Stimulated activated CD8-positive, alpha-beta memory T cell treated with anti-CD3 and anti-CD28 coated beads, Interleukin-7, amount 100 ng/mL, for 4 hours (primary cell): Measurements from ENCODE around the gene HIGD1C.
"Not testable (repeated sequence)": the region's sequence is repeated elsewhere in the genome, so short reads cannot be mapped to it uniquely, and the experiment has no call there.

Source experiments
- DNase-seq, 2 donors: peaks; one replicate each; pipeline ENCODE4 v3.0.0-alpha.2; 2020; ENCODE audit warnings: low read depth in 2 of 2

HIGD1C gene

DNA sequence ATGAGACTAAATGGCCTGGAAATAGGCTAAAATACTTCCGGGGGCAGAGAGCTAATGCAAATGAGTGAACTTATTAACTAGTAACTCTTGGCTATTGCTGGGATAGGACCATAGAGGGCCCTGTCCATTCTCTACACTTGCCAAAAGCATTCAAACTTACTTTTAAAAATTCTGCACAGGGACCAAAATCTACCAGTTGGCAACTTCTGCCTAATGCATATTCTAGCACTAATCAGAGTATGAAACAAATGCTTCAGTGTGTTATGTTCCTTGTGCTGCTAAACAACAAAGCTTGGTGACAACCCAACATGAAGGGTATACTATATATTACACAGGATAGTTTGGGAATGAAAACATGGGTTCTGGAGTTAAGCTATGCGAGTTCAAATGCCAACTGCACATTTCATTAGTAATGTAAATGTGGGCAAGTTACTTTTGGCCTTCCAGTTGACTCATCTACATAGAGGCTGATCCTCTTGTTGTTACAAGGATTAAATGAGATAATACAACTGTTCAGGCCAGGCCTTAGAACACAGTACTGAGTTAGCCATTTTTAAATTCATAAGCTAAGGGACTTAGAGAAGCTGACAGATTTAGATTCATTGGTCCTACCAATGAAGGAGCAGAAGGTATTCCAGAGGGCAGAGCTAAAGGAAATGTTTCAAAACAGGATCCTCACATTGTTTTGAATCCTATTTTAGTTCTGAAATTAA lies 32.4 kb downstream of the HIGD1C start:
- no peak for DNase-seq

DNA sequence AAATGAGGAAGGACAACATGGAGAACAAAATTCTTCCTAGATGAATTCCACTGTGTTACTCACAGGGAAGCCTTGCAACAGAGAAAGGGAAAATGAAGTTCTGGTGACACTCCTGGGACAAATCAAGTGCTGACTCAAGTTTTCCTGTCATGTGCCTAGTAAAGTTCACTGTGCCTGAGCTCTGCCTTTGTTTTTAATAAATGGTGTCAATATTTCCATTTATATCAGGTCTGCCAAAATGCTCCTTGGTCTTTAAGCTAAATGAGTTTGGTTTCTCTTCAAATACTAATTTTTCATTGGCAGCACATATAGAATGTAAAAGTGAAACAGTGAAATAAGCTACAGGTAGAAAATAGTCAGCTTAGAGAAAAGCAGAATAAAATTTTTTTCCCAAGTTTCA lies 33.0 kb downstream of the HIGD1C start:
- DNase-seq, result no peak

DNA sequence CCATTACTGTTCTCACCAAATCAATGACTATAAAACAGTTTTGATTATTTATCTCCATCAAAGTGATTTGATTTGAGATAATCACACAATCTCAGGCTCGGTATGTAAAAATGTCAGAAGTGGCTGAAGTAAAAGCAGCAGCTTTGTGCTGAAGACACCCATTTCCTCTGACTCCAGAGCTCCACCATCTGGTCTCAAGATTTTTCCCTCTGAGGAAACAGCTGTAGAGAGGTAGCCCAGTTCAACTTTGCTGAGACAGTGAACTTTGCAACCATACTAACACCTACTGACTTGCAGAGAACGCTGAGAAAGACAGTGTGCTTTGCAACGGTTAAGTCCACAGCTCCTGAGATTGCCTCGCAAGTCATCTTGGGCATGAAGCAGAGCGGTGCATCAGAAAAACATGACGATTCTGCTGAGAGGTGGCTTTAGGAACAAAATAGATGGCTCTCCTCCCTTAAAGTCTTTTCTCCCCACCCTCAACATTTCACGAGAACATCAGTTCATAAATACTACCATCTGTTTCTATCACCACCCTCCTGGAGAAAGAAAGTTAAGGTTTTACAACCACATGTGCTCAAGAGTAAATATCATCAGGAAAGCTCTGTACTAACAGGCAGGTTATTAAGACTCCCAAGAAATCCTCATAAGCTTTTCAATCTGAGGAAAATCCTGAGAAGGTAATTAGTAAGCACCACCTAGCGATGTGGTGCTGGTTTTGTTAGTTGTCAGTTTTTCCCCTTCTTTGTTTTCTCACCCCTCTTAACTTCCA lies 34.8 kb downstream of the HIGD1C start:
- DNase-seq, result no peak

DNA sequence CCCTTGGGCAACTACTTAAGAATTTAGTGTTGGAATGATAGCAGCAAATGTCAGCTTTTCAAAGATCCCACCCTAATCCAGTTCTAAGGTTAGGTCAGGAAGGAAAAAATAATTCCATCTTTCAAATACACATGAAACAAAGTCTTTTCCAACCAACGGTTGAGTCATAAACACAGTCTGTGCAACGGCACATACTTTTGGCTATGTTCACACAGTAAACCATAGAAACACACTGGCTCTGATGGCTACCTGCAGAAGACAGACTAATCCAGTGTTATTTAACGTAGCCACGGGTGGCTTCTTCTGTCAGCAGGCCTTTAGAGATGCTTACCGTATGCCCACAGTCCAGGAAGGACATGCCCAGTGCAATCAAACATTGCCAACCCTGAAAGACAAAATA lies 35.7 kb downstream of the HIGD1C start:
- no peak for DNase-seq

DNA sequence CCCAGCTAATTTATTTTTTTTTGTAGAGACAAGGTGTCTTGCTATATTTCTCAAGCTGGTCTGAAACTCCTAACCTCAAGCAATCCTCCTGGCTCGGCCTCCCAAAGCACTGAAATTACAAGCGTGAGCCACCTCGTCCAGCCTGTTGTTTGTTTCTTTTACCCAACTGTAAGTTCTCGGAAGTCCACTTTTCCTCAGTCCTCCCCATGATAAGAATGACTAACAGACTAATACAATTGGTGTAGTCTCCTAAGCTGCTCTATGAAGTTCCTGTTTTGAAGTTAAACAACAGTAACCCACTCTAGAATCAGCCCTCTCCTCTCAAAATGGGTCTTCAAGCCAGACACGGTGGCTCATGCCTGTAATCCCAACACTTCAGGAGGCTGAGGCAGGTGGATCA lies 36.5 kb downstream of the HIGD1C start:
- DNase-seq, result no peak

DNA sequence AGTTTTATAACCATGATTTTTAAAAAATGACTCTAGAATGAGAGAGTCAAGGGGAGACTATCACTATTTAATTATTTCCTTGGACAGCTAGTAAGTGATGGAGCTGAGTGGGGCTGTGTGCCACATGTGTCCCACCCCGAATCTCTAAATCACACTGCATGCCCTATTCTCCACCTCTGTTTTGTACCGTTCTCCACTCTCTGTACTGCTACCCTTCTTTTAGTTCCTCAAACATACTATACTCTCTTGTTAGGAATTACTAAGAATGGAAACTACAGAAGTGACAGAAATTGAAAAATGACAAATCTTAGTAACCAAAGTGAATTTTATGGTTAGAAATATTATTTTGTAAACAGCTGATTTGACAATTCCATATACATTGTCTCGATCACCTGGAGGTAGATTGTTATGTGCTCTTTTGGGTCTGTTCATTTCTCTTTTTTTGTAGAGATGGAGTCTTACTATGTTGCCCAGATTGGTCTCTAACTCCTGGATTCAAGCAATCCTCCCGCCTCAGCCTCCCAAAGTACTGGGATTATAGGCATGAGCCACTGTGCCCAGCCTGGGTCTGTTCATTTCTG lies 37.9 kb downstream of the HIGD1C start:
- DNase-seq, result no peak

- no peak for DNase-seq
These were observed 38.4 kb downstream of the HIGD1C start for GRCh38 chr12:50990791-50991190.

DNA sequence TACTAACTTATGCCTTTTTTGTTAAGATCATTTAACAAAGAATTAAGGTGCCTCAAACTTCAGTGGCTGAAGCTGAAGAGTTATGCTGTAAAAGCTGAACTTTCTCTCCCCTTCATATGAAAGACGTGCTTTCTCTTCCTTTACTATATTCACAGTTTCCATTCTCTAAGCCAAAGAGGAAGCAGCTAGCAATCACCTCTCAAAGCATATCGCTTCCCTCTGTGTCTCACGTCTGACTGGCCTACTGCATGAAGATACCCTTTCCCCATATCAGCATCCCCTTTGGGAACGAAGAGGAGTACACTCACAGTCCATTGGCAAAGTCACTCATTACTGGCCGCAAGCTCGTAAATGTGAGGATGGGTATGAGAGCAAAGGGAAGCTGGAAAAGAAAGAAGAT lies 38.9 kb downstream of the HIGD1C start:
- no peak for DNase-seq

DNA sequence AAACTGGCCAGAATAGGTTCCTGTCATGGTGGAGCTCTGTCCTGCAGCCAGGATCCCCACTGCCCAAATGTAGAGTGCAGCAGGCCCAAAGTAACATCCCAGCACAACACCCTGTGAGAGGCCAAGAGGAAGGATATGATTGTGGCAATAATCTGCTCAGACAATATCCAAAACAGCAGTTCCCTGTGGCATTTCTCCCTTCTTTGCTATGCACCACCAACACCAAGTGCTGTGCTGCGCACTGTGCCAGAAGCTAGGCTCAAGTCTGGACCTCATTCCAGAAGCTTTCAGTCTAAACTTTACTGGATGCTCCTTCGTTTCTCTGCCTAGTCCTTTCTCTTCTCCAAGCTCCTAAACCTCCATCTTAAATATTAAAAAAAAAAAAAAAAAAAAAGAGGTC lies 40.5 kb downstream of the HIGD1C start:
- DNase-seq, result no peak

DNA sequence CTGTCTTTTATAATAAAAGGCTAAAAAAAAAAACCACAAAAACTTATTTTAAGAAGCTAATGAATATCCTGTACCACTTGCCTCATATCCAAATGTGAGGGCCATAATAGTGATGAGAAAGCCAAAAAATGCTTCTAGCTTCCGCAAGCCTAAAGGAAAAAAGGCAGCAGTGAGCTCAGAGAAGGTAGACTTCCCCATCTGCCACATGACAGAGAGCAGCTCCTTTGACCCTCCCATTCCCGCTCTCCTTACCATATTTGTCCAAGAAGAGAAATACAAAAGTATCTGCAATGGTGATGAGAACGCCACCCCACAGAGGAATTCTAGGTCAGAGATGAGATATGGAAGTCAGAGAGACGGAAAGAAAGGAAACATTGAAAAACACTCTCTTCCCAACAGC lies 46.7 kb downstream of the HIGD1C start:
- DNase-seq, result no peak

- DNase-seq, result no peak
These were observed 47.9 kb downstream of the HIGD1C start for GRCh38 chr12:51000245-51000644.

DNA sequence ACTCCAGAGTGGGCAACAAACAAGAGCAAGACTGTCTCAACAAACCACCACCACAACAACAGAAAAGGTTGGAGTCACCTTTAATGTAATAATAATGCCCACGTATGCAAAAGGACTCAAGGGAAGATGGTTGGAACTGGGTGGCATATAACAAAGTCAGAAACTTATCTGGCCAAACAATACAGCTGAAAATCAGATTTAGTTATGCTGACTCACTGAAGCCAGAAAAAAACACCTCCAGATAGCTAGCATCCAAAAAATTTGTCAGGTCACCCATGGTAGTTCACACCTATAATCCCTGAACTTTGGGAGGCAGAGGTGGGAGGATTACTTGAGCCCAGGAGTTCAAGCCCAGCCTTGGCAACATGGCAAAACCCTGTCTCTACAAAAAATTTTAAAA lies 49.5 kb downstream of the HIGD1C start:
- no peak for DNase-seq

DNA sequence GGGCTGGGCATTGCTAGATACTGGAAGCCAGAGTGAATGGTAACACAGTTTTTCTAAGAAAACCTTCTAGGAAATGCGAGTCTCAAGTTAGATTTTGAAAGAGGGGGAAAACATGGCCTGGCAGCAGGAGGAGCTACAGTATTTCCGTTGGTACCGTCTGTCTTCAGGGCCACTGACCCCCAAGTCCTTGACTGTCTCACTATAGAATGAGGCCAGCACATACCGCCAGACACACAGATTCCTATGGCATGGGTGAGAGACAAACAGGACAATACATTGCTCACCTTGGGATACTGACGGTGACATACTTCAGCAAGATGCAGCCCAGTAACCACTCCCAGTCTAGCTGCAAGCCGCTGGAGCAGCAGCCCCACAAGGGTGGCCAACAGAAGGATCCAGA lies 52.2 kb downstream of the HIGD1C start:
- no peak for DNase-seq

- no peak for DNase-seq
These were observed 52.7 kb downstream of the HIGD1C start for GRCh38 chr12:51005030-51005429.

DNA sequence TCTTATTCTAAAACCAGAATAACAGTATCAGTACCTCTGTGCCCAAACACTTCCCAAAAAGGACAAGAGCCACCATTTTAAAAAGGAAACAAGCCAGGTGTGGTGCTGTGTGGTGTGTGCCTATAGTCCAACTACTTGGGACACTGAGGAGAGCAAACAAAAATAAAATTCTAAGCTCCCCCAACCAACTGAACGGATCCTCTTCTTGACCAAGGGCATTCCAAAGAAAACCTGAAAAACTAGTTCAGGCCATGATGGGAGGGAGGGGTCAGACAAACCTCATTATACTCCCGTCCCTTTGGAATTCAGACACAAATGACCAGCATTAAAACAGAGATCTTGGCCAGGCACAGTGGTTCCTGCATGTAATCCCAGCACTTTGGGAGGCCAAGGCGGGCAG lies 53.3 kb downstream of the HIGD1C start:
- DNase-seq, result no peak

- no peak for DNase-seq
These were observed 56.1 kb downstream of the HIGD1C start for GRCh38 chr12:51008329-51009055.

DNA sequence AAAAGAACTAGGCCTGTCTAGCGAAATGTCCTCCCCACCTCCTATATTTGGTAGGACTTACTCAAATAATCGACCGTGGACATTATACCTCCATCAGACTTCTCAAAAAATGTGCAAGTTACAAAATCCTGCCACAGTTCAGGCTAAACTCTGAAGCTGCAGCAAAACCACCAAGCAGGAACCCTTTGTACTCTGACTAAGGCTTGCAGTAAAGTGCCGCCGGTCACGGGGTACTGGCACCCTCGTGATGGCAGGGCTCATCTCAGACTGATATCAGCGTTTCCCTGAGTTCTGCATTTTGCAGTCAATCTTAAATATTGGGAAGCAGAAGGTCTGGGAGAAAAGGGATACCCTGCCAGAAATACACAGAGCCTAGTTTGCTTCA lies 56.7 kb downstream of the HIGD1C start:
- peak; percentile 26 to 35 for DNase-seq

DNA sequence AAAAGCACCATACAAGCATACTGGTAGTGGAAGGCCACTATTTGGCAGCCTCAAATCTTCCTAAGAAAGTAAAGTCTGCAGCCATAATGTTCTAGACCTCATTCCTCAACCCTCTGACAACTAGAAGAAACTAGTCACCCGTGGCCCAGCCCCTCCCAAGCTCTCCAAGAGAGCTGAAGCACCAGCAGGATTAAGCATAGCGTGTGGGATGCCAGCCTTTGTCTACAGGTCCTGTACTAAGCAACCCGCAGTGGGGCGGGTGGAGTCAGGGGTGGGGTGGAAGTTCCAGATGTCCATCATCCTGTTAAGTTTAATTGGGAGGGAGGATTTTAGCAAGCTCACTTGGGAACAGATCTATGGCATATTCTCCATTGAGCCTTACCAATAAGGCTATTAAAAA lies 59.6 kb downstream of the HIGD1C start:
- no peak for DNase-seq

- DNase-seq, result no peak
These were observed 60.4 kb downstream of the HIGD1C start for GRCh38 chr12:51012570-51013236.

- no peak for DNase-seq
These were observed 61.1 kb downstream of the HIGD1C start for GRCh38 chr12:51013441-51013840.

- not testable (repeated sequence) for DNase-seq
These were observed 62.1 kb downstream of the HIGD1C start for GRCh38 chr12:51014467-51014866.

DNA sequence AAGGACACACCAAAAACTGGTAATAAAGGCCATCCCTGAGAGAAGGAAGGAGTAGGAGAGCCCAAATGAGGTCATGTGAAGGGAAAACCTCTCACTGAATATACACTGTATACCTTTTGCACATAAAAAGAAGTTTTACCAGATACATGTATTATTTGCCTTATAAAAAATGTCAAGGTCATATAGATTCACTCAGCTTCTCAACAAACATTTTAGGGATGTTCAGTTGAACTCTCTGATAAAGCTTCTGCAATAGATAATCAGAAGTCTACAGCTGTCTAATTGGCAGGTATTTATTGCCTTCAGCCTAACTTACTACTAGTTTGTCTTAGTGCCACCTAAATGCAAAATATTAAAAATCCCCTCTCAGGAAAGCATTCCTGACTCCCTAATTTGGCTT lies 65.1 kb downstream of the HIGD1C start:
- no peak for DNase-seq
